GM21390 (cell line): ENCODE results near the gene PODXL.

Experiments used
- ATAC-seq: cut with Tn5 transposase; IDR thresholded peaks from one replicate; pipeline ENCODE4 v1.9.1; 2021; ENCODE audit not compliant: unreplicated experiment

The PODXL gene

DNA sequence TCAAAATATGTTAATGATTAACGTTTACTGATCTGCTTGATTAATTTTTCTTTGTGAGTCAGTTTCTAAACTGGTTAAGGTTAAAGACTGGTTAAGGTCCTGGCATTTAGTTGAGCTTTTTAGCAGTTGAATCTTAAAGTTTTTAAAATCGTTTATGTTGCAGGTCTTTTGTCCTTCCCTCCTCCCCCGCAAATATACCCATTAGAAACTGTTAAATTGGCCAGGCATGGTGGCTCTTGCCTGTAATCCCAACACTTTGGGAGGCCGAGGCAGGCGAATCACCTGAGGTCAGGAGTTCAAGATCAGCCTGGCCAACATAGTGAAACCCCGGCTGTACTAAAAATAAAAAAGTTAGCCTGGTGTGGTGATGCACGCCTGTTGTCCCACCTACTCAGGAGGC, 100.9 kb downstream of the PODXL start:
- no peak for ATAC-seq

DNA sequence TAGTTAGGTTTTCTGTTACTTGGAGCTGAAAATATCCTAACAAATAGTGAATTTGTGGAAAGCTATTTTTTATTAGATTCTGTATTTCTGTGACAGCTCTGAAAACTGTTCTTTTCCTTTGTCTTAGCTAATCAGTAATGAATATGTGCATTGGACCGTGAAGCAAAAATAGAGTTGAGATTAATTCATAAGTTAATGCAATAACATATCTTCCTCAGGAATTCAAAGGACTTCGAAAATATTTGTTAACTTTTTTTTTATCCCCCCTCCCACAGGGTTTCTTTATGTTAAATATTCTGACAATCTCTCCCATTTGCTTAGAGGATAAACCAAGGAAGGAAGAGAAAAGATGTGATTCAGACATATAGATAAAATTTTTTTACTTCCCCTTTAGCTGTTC, 101.4 kb downstream of the PODXL start:
- no peak for ATAC-seq

DNA sequence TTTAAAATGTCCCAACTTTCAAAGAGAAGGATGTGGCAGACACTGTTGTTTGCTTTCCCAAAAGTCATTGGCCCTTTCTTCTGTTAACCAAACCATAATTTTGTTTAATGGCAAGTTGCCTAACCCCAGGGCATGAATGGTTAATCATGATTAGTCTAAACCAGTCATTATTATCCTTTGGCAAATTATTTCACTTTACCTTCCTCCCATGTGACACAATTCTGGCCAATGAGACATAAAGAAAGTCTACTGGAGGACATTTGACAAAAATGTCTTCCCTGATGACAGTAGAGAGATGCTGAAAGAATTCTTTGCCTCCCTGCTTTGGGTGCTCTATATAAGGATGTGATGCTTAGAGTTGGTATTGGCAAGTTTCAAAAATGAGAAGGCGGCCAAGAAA, 101.9 kb downstream of the PODXL start:
- ATAC-seq, result no peak
